Left kidney (tissue), 2 donors: ENCODE results near the gene TP53I3. TPM values are rescaled to one million over a fixed set of nuclear protein-coding genes. Genes with fewer than 3 reads are reported as not detected.
"Not testable (repeated sequence)": the region's sequence is repeated elsewhere in the genome, so short reads cannot be mapped to it uniquely, and the experiment has no call there.

Experiments used
- DNase-seq: peaks from one replicate; pipeline ENCODE4 v3.0.0-alpha.2; 2013
- polyA plus RNA-seq: library from polyadenylated mRNA; unstranded; fragments of 120-200 nt; gene quantifications from one replicate; pipeline ENCODE4 v1.2.1, GENCODE V29; 2013; ENCODE audit not compliant: insufficient read length

Gene TP53I3
- polyA plus RNA-seq, 1 donor: 44.5 TPM

- no peak for DNase-seq
These were observed 19.5 kb upstream of the TP53I3 start for GRCh38 chr2:24104110-24104650.

- DNase-seq: no peak
These were observed 18.0 kb upstream of the TP53I3 start for GRCh38 chr2:24102677-24103076.

GRCh38 chr2:24101992-24102391 lies 17.4 kb upstream of the TP53I3 start:
- DNase-seq: no peak

GRCh38 chr2:24100732-24101131 lies 16.1 kb upstream of the TP53I3 start:
- not testable (repeated sequence) for DNase-seq

GRCh38 chr2:24095171-24095677 lies 10.6 kb upstream of the TP53I3 start:
- DNase-seq: not testable (repeated sequence)

GRCh38 chr2:24093270-24093669 lies 8.6 kb upstream of the TP53I3 start:
- DNase-seq: not testable (repeated sequence)

GRCh38 chr2:24088821-24089359 lies 4.3 kb upstream of the TP53I3 start:
- DNase-seq: no peak

- no peak for DNase-seq
These were observed 2.4 kb upstream of the TP53I3 start for GRCh38 chr2:24087032-24087431.

GRCh38 chr2:24086241-24086640 lies 1.6 kb upstream of the TP53I3 start:
- DNase-seq: no peak

- no peak for DNase-seq
These were observed 511 bp upstream of the TP53I3 start for GRCh38 chr2:24085200-24085489.

- peak; percentile 63 for DNase-seq
These were observed 858 bp downstream of the TP53I3 start for GRCh38 chr2:24083567-24084385.

GRCh38 chr2:24082787-24083566 lies 1.7 kb downstream of the TP53I3 start:
- DNase-seq: no peak

- no peak for DNase-seq
These were observed 3.9 kb downstream of the TP53I3 start for GRCh38 chr2:24080701-24081100.

GRCh38 chr2:24077879-24078278 lies 6.8 kb downstream of the TP53I3 start:
- no peak for DNase-seq

- no peak for DNase-seq
These were observed 7.1 kb downstream of the TP53I3 start for GRCh38 chr2:24077535-24077877.

GRCh38 chr2:24076849-24077534 lies 7.6 kb downstream of the TP53I3 start:
- no peak for DNase-seq

- peak; percentile 99 for DNase-seq
These were observed 8.5 kb downstream of the TP53I3 start, which contains the start of gene SF3B6 for GRCh38 chr2:24075915-24076848. Gene SF3B6 (minus strand): TSS chr2:24076326. CDS start chr2:24076229, 97 bp downstream.

GRCh38 chr2:24075259-24075658 lies 9.4 kb downstream of the TP53I3 start:
- DNase-seq: no peak

GRCh38 chr2:24073816-24074215 lies 10.8 kb downstream of the TP53I3 start:
- no peak for DNase-seq

GRCh38 chr2:24072259-24072658 lies 12.4 kb downstream of the TP53I3 start:
- no peak for DNase-seq

GRCh38 chr2:24065341-24065740 lies 19.3 kb downstream of the TP53I3 start:
- DNase-seq: no peak
